OCI-LY3 (cell line): ENCODE measurements around the gene EDEM3.

Experiments used
- H2AFZ ChIP-seq: fragments of 200-600, 300-600 bp; shearing (Covaris generic); 2 replicates; pipeline ENCODE4 v1.6.0; 2014; ENCODE audit warnings: antibody characterized with exemption, low read depth, low read length
- H3K27ac ChIP-seq: fragments of 200-600, 300-600 bp; sonication (generic); 2 replicates; pipeline ENCODE4 v1.5.1; 2014; ENCODE audit warnings: mild to moderate bottlenecking, low read length, moderate library complexity, mixed read lengths
- H3K27me3 ChIP-seq: fragments of 200-600, 300-600 bp; sonication (generic); 2 replicates; pipeline ENCODE4 v1.6.1; 2014; ENCODE audit warnings: low read depth, low read length, mixed read lengths
- H3K36me3 ChIP-seq: fragments of 200-600, 300-600 bp; sonication (generic); replicated peaks from 2 replicates; pipeline ENCODE3; 2014; ENCODE audit warnings: low read depth, low read length, mixed read lengths
- H3K4me1 ChIP-seq: fragments of 300-600, 200-600 bp; sonication (generic); 2 replicates; pipeline ENCODE4 v1.6.1; 2014; ENCODE audit warnings: low read length, mixed read lengths
- H3K4me2 ChIP-seq: fragments of 200-600, 300-600 bp; sonication (generic); 2 replicates; pipeline ENCODE4 v1.6.1; 2014; ENCODE audit warnings: low read length, mixed read lengths
- H3K4me3 ChIP-seq: fragments of 300-600, 200-600 bp; sonication (generic); 2 replicates; pipeline ENCODE4 v1.5.1; 2014; ENCODE audit warnings: antibody characterized with exemption, mild to moderate bottlenecking, low read length, moderate library complexity
- H3K79me2 ChIP-seq: fragments of 300-600, 200-600 bp; shearing (Covaris generic); 2 replicates; pipeline ENCODE4 v1.6.1; 2014; ENCODE audit warnings: mild to moderate bottlenecking, low read length, mixed read lengths
- H3K9ac ChIP-seq: fragments of 300-600, 200-600 bp; shearing (Covaris generic); 2 replicates; pipeline ENCODE4 v1.6.0; 2014; ENCODE audit warnings: mild to moderate bottlenecking, low read length, moderate library complexity
- H3K9me3 ChIP-seq: fragments of 200-600, 300-600 bp; shearing (Covaris generic); 2 replicates; pipeline ENCODE4 v1.6.1; 2014; ENCODE audit warnings: low read length, mixed read lengths; ENCODE audit not compliant: insufficient read depth
- H4K20me1 ChIP-seq: fragments of 200-600, 300-600 bp; sonication (generic); 2 replicates; pipeline ENCODE4 v1.6.1; 2016; ENCODE audit warnings: low read length, mixed read lengths; ENCODE audit not compliant: insufficient read depth
- CTCF ChIP-seq: fragments of 200-600, 300-600 bp; sonication (generic); IDR thresholded peaks from 2 replicates; pipeline ENCODE4 v1.5.1; 2014; ENCODE audit warnings: antibody characterized with exemption, low read length, low read depth
- EZH2phosphoT487 ChIP-seq: fragments of 200-600 bp; shearing (Covaris generic); IDR thresholded peaks from 2 replicates; pipeline ENCODE4 v1.6.1; 2018; ENCODE audit warnings: antibody characterized with exemption, mixed run types, low read depth

EDEM3 gene

GRCh38 chr1:184792450-184792969, 37.9 kb upstream of the EDEM3 start:
- Histone ChIP-seq H3K36me3 (peaks cover 45% of the 10 kb centered on the region), H2AFZ (no peak overlapping the region), H3K27me3 (no peaks in the 10 kb centered on the region), H3K9me3 (no peaks in the 10 kb centered on the region), H3K79me2 (no peaks in the 10 kb centered on the region), H3K4me3 (no peak overlapping the region), H4K20me1 (no peaks in the 10 kb centered on the region), H3K27ac (no peak overlapping the region), H3K9ac (no peak overlapping the region), H3K4me2 (no peak overlapping the region), H3K4me1 (no peaks in the 10 kb centered on the region)
- TF ChIP-seq EZH2phosphoT487 (no peak), CTCF (no peak)

- no peak overlapping the region for H3K4me2 ChIP-seq
- H3K36me3 ChIP-seq, result peaks cover 39% of the 10 kb centered on the region
Measured at GRCh38 chr1:184791550-184791900, 36.9 kb upstream of the EDEM3 start.

DNA sequence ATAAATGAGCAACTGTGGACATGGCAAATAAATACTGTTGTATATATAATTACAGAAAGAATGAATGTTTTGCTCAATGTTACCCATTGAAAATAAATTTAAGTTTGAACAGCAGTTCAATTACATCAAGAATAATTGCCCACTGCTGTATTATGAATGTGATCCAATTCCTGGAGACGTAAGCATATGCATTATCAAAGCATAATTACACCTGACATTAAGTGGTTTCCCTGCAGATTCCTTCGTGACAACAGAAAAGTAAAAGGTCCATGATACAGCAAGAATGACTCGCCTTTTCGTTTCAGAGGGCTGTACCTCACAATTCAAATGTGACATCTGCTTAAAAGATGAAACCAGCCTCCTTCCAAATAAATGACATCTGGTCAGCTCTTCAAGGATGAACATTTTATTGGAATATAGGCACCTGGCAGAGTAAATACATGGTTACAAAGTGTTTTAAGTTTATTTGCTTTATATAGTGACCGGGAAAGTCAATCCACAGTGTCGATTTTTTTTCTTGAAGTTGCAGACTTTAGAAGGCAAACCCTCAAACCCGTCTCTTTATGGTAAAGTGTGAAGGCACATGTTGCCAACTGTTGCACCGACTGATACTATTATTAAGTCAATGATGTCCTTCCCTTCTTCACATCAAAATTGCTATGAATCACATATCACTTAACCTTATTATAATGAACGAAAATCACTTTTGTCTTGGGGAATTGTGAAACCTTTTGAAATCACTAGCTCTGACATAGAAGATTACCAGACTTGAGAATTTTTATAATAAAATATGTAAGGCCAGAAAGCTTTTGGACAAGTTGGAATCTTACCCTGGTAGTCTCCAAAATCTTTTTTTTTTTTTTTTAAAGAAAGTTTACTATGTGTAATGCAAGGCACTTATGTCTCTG, 36.2 kb upstream of the EDEM3 start:
- Histone ChIP-seq H3K27ac (no peak overlapping the region), H3K4me3 (no peak overlapping the region), H3K27me3 (no peaks in the 10 kb centered on the region), H3K4me1 (peaks cover 11% of the 10 kb centered on the region), H3K79me2 (no peaks in the 10 kb centered on the region), H3K4me2 (no peak overlapping the region), H4K20me1 (no peaks in the 10 kb centered on the region), H3K9ac (no peak overlapping the region), H3K9me3 (no peaks in the 10 kb centered on the region), H2AFZ (no peak overlapping the region), H3K36me3 (peaks cover 34% of the 10 kb centered on the region)
- TF ChIP-seq EZH2phosphoT487 (no peak), CTCF (no peak)

More at GRCh38 chr1:184791550-184791900, 36.9 kb upstream of the EDEM3 start:
- Histone ChIP-seq H3K4me1 (peaks cover 8% of the 10 kb centered on the region), H3K4me3 (no peak overlapping the region), H3K9me3 (no peaks in the 10 kb centered on the region), H2AFZ (no peak overlapping the region), H3K9ac (no peak overlapping the region), H4K20me1 (no peaks in the 10 kb centered on the region), H3K79me2 (no peaks in the 10 kb centered on the region), H3K27ac (no peak overlapping the region), H3K27me3 (no peaks in the 10 kb centered on the region)
- TF ChIP-seq EZH2phosphoT487, result no peak
- no peak for TF ChIP-seq CTCF

DNA sequence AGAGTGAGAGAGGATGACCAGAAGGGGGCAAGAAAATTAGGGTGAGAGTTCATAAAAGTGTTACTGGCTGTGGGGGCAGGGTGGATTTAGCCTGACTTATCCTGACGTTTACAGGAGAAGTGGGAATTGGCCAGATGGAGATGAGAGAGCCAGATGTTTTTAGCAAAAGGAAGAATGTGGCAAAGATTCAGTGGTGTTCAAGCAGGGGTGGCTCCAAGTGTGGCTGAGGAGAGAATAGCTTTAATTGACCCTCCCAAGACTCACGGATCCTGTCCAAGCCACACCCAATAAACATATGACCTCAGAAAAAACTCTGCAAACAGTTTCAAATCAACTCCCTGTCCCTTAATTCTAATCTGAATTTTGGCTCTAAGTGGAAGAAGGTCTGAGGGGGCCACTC, 35.2 kb upstream of the EDEM3 start:
- Histone ChIP-seq H4K20me1 (no peaks in the 10 kb centered on the region), H3K9ac (no peak overlapping the region), H3K4me1 (peaks cover 11% of the 10 kb centered on the region)

More for the DNA sequence above, 35.2 kb upstream of the EDEM3 start:
- H3K27ac ChIP-seq, result no peak overlapping the region
- TF ChIP-seq EZH2phosphoT487, result no peak
- TF ChIP-seq CTCF, result no peak
- H3K27me3 ChIP-seq, result no peaks in the 10 kb centered on the region
- no peaks in the 10 kb centered on the region for H3K9me3 ChIP-seq
- no peak overlapping the region for H3K4me2 ChIP-seq
- H3K79me2 ChIP-seq, result no peaks in the 10 kb centered on the region
- no peak overlapping the region for H2AFZ ChIP-seq
- peaks cover 27% of the 10 kb centered on the region for H3K36me3 ChIP-seq
- no peak overlapping the region for H3K4me3 ChIP-seq
